ENCODE data around the gene OLFML3. TPM values are rescaled to one million over a fixed set of nuclear protein-coding genes. Genes with fewer than 3 reads are reported as not detected.

Gene OLFML3
- total RNA-seq, 1 donor from 2014 or later = 13.4 TPM

DNA sequence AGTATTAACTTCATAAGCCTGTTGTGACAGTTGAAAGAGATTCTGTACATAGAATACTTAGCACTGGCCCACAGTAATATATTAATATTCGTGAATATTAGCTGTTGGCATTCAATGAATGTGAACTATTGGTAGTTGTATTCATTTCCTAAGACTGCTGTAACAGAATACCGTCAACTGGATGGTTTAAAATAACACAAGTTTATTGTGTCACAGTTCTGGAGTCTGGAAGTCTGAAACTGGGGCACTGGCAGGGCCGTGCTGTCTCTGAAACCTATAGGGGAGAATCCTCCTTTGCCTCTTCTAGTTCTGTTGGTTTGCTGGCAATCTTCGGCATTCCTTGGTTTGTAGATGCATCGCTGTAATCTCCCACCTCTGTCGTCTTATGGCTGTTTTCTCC, 47.5 kb downstream of the OLFML3 start:
- Histone ChIP-seq H3K9ac (no peak overlapping the region), H3K79me2 (ENCODE audit: low read depth) (no peaks in the 10 kb centered on the region), H2AFZ (replicated peaks) (no peak overlapping the region), H3K27ac (no peak overlapping the region), H3K36me3 (no peaks in the 10 kb centered on the region), H3K9me3 (ENCODE audit: low read depth) (no peaks in the 10 kb centered on the region), H3K4me3 (no peak overlapping the region), H3K4me2 (no peak overlapping the region), H3K27me3 (no peaks in the 10 kb centered on the region), H3F3A (ENCODE audit: low read depth) (peaks cover 33% of the 10 kb centered on the region), H4K20me1 (ENCODE audit: low read depth) (no peaks in the 10 kb centered on the region), H3K4me1 (peaks cover 34% of the 10 kb centered on the region)
- peaks cover 29% of the 10 kb centered on the region for H3K4me1 Mint-ChIP-seq
- no peaks in the 10 kb centered on the region for H3K36me3 Mint-ChIP-seq
- H3K9me3 Mint-ChIP-seq = peaks cover 6% of the 10 kb centered on the region
- no peak overlapping the region for H3K4me3 Mint-ChIP-seq
- TF ChIP-seq EZH2 (IDR thresholded peaks at IDR 0.05) = no peak
- TF ChIP-seq EZH2phosphoT487 (IDR thresholded peaks at IDR 0.05) = no peak
- TF ChIP-seq, protein P1, sequence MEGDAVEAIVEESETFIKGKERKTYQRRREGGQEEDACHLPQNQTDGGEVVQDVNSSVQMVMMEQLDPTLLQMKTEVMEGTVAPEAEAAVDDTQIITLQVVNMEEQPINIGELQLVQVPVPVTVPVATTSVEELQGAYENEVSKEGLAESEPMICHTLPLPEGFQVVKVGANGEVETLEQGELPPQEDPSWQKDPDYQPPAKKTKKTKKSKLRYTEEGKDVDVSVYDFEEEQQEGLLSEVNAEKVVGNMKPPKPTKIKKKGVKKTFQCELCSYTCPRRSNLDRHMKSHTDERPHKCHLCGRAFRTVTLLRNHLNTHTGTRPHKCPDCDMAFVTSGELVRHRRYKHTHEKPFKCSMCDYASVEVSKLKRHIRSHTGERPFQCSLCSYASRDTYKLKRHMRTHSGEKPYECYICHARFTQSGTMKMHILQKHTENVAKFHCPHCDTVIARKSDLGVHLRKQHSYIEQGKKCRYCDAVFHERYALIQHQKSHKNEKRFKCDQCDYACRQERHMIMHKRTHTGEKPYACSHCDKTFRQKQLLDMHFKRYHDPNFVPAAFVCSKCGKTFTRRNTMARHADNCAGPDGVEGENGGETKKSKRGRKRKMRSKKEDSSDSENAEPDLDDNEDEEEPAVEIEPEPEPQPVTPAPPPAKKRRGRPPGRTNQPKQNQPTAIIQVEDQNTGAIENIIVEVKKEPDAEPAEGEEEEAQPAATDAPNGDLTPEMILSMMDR (IDR thresholded peaks at IDR 0.05) = no peak
- no peak overlapping the region for H3K27ac Mint-ChIP-seq
- peaks cover 4% of the 10 kb centered on the region for H3K27me3 Mint-ChIP-seq (ENCODE audit: insufficient read depth, low read depth)
- no peak for DNase-seq (ENCODE audit: low spot score)

Other genes starting within 250 kb of the OLFML3 start
- gene PHTF1, start 220.0 kb upstream of the OLFML3 start, total RNA-seq (ENCODE audit: low replicate concordance) = 50.7 and 76.8 TPM in 2 replicates
- gene RSBN1, start 167.0 kb upstream of the OLFML3 start, total RNA-seq (ENCODE audit: low replicate concordance) = 30.2 and 40.1 TPM in 2 replicates
- not detected in 2 replicates for gene PTPN22, start 107.8 kb upstream of the OLFML3 start, total RNA-seq (ENCODE audit: low replicate concordance)
- 0.04 and 0.31 TPM in 2 replicates for gene BCL2L15, start 91.9 kb upstream of the OLFML3 start, total RNA-seq (ENCODE audit: low replicate concordance)
- gene AP4B1, start 74.7 kb upstream of the OLFML3 start, total RNA-seq (ENCODE audit: low replicate concordance) = 13.1 and 27.7 TPM in 2 replicates
- 8.0 and 11.9 TPM in 2 replicates for gene DCLRE1B, start 74.1 kb upstream of the OLFML3 start, total RNA-seq (ENCODE audit: low replicate concordance)
- gene HIPK1, start 50.1 kb upstream of the OLFML3 start, total RNA-seq (ENCODE audit: low replicate concordance) = 37.1 and 41.3 TPM in 2 replicates
- gene SYT6, start 174.4 kb downstream of the OLFML3 start, total RNA-seq (ENCODE audit: low replicate concordance) = 8.1 and 13.6 TPM in 2 replicates

Data from neural progenitor cell (in vitro differentiated cells).